Measurements from ENCODE around the gene CTBP2. TPM values are rescaled to one million over a fixed set of nuclear protein-coding genes. Genes with fewer than 3 reads are reported as not detected.

CTBP2 gene
- total and polyA plus RNA-seq, 11 donors, result 10.1 to 45.5 (median 29.1) TPM

- no peaks in the 10 kb centered on the region for H3K27me3 ChIP-seq
- ATAC-seq (peak; percentile 25 to 70 (median 42)), DNase-seq (no peak)
- TF ChIP-seq CTCF (IDR thresholded peaks at IDR 0.05), result no peak
- no peak for TF ChIP-seq POLR2A (IDR thresholded peaks at IDR 0.05)
- no peaks in the 10 kb centered on the region for H3K9me3 ChIP-seq
- peak overlapping the region in 5 of 12 donors; percentile 0 to 25 (median 11) for H3K4me3 ChIP-seq
- peaks cover 3 to 81% (median 51%) of the 10 kb centered on the region in 12 donors for H3K4me1 ChIP-seq
- 41 to 53% (median 47%) methylated on average over 11 of the region's 11 CpGs for WGBS, 4 donors
- H3K36me3 ChIP-seq, result peaks cover 0 to 11% (median 0%) of the 10 kb centered on the region in 9 donors
- H3K27ac ChIP-seq, result peak overlapping the region; percentile 14 to 77 (median 67)
- intact Hi-C loops (cut with DNase I), result no loop called here
Observed at GRCh38 chr10:124942317-124943169, 217.8 kb downstream of the CTBP2 start.

- no peaks in the 10 kb centered on the region for H3K9me3 ChIP-seq
- peaks cover 0 to 11% (median 0%) of the 10 kb centered on the region in 9 donors for H3K36me3 ChIP-seq
- intact Hi-C loops (cut with DNase I), result no loop called here
- peak within 1 kb of the TSS; percentile 14 to 77 (median 67) for H3K27ac ChIP-seq
- TF ChIP-seq CTCF (IDR thresholded peaks at IDR 0.05) (no peak), POLR2A (IDR thresholded peaks at IDR 0.05) (no peak)
- peak within 1 kb of the TSS in 5 of 12 donors; percentile 0 to 25 (median 11) for H3K4me3 ChIP-seq
- 59 to 68% (median 62%) methylated on average over 4 of the region's 4 CpGs for WGBS, 4 donors
- ATAC-seq (no peak), DNase-seq (no peak)
- H3K27me3 ChIP-seq, result no peaks in the 10 kb centered on the region
- H3K4me1 ChIP-seq, result peaks cover 3 to 73% (median 49%) of the 10 kb centered on the region in 12 donors
Observed at GRCh38 chr10:124941823-124942222, 218.5 kb downstream of the CTBP2 start, which contains the start of gene ZRANB1. Gene ZRANB1, plus strand, starts transcription at chr10:124942123. Its CDS starts 371 bp downstream, at chr10:124942494.

- Histone ChIP-seq H3K4me3 (no peak overlapping the region), H3K4me1 (peaks cover 3 to 64% (median 41%) of the 10 kb centered on the region in 12 donors), H3K27ac (no peak overlapping the region)
Observed at GRCh38 chr10:124939290-124939689, 221.1 kb downstream of the CTBP2 start.

More at GRCh38 chr10:124939290-124939689, 221.1 kb downstream of the CTBP2 start:
- DNase-seq (no peak), ATAC-seq (no peak)
- intact Hi-C loops (cut with DNase I), result no loop called here
- peaks cover 0 to 11% (median 0%) of the 10 kb centered on the region in 9 donors for H3K36me3 ChIP-seq
- WGBS, 4 donors, result 82 to 91% (median 85%) methylated on average over 1 of the region's 1 CpG
- no peak for TF ChIP-seq POLR2A (IDR thresholded peaks at IDR 0.05)
- no peak for TF ChIP-seq CTCF (IDR thresholded peaks at IDR 0.05)
- no peaks in the 10 kb centered on the region for H3K27me3 ChIP-seq
- no peaks in the 10 kb centered on the region for H3K9me3 ChIP-seq
